RPMI8226 (cell line): ENCODE results near the gene VCL.
"Not testable (repeated sequence)": the region's sequence is repeated elsewhere in the genome, so short reads cannot be mapped to it uniquely, and the experiment has no call there.

ENCODE experiments used
- DNase-seq: peaks from one replicate; pipeline ENCODE4 v3.0.0-alpha.2; 2015

The VCL gene

GRCh38 chr10:73997787-73998622 is at the start of gene VCL:
Gene VCL (plus strand): TSS chr10:73998116. CDS start chr10:73998208, 92 bp downstream.
- peak; percentile 92 for DNase-seq

GRCh38 chr10:73948947-73949633 is 48.8 kb upstream of the VCL start:
- no peak for DNase-seq

DNA sequence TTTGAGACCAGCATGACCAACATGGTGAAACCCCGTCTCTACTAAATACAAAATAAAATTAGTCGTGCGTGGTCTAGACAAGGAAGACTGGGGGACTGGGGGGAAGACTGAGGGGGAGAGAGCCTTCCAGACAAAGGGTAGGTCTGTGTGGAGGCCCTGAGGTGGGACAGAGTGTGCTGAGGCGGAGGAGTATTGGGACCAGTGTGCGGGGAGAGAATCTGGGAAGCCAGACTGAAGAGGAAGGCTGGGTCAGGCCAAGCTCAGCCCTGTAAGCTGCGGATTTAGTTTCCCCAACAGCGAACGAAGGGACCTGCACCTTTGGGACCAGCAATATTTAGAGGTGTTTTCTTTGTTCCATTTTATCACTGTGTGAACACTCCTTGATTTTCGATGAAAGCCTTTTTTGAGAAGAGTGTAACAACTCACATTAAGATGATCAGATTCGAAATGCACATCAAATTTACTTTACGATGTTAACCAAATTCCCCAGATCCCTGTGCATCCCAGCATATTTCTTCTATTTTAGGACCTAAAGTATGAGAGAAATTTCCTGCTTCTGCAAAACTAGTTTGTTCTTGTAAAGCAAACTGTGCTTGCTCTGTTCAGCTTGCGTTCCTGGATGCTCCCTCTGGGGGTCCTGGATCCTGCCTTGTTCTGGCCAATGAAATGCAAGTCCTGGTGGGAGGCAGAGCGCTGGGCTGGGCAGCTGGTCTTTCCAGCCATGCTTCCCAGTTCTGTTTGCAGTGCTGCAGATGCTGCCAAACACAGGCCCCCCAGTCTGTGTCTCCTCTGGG is 47.6 kb upstream of the VCL start:
- no peak for DNase-seq

- DNase-seq = no peak
Measured at GRCh38 chr10:73953665-73954064, 44.3 kb upstream of the VCL start.

DNA sequence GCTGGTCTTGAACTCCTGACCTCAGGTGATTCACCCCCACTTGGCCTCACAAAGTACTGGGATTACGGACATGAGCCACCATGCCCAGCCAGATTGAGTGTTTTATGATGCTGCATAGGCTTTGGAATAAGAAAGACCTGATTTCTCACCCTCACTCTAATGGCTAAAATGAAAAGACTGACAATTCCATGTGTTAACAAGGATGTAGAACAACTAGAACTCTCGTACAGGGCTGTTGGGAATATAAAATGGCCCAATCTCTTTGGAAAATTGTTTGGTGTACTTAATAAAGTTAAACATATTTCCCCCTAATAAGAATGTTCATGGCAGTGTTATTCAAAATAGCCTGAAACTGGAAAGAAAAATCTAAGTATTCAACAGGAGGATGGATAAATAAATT is 43.2 kb upstream of the VCL start:
- DNase-seq = no peak

- no peak for DNase-seq
Measured at GRCh38 chr10:73955719-73956118, 42.2 kb upstream of the VCL start.

- peak; percentile 61 for DNase-seq
Measured at GRCh38 chr10:73956476-73957359, 41.2 kb upstream of the VCL start.

GRCh38 chr10:73959484-73960243 is 38.3 kb upstream of the VCL start:
- DNase-seq = no peak

GRCh38 chr10:73962386-73962785 is 35.5 kb upstream of the VCL start:
- no peak for DNase-seq

DNA sequence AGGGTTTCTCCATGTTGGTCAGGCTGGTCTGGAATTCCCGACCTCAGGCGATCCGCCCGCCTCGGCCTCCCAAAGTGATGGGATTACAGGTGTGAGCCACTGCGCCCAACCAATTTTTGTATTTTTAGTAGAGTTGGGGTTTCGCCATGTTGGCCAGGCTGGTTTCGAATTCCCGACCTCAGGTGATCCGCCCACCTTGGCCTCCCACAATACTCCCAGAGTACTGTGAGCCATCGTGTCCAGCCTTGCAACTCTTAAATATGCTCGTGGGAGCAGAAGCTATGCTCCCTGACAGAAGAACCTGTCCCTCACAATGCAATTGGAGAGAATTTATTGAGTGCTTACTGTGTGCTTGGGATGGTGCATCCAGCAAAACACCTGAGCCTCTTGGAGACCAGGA is 34.4 kb upstream of the VCL start:
- DNase-seq = not testable (repeated sequence)

DNA sequence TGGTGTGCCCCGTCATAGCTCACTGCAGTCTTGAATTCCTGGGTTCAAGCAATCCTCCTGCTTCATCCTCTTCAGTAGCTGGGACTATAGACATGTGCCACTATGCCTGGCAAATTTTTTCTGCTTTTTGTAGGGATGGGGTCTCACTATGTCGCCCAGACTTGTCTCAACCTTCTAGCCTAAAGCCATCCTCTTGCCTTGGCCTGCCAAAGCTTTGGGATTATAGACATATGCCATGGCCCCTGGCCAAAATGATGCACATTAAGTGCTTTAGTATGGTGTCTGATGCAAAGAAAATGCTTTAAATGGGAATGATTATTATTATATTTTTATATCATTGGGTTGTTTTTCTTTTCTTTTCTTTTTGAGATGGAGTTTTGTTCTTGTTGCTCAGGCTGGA is 33.2 kb upstream of the VCL start:
- no peak for DNase-seq

GRCh38 chr10:73965267-73965889 is 32.5 kb upstream of the VCL start:
- DNase-seq = not testable (repeated sequence)

DNA sequence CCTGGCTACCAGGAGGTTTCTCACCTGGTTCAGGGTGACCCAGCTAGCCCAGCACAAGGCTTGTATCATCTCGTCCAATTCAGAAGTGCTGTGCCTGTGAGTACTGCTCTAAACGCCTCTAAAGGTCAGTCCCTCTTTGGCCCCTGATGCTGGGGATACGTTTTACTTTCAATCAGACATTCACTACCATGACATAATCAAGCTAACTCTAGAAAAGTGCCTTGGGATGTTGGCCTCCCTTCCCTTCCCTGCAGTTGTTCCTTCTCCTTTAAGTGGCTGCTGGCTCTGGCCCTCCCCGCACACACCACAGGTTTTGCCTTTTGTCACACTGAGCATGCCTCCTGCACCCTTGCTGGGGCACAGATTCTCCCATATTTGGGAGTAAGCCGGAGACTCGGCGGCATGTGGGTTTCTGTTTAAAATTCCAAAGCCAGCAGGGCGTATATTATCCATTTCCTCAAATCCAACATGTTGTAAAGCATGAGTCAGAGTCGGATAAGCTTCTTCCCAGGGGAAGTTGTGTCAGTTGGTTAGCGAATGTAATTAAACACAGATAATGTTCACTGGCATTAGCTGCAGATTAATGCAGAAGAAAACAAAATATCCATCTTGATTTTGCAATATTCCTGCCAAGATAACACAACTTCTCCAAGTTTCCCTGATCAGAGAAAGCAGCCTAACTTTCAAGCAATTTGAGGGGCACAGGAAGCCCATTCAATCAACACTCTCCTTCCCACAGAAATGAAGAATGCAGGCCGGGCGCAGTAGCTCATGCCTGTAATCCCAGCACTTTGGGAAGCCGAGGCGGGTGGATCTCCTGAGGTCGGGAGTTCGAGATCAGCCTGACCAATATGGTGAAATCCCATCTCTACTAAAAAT is 31.8 kb upstream of the VCL start:
- no peak for DNase-seq

- DNase-seq = no peak
Measured at GRCh38 chr10:73967022-73967429, 30.9 kb upstream of the VCL start.

DNA sequence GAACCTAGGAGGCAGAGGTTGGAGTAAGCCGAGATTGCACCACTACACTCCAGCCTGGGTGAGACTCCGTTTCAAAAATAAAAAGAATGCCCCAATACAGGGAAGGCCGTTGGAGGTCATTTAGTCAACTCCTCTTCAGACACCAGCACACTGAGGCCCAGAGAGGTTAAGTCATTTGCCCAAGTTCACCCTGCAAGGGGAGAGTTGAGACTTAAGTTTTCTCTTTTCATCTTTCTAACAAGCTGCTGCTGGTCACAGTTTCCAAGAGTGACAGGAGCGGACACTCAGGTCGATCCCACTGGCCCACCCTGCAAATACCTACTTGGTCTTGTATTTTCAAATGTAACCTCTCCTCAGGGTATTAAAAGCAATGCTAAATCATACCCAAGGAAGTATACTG is 30.4 kb upstream of the VCL start:
- no peak for DNase-seq

DNA sequence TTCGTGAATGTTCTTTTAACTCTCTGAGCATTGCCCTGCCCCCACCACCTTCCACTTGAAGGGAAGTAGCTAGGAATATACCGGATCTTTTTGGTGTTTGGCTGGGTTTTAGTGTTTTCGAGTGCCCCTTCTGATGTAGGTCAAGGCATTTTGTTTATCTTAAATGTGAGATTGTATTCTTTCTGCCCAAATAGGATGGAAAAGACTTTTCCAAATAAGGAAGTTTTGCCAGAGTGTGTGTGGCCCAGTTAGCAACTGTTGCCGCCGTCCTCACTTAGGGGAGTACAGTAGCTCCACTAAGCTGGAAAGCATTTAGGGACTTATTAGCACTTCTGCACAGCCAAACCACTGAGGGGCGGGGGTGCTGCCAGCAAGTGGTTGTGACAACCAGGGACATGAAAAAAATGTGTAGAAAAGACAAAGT is 29.8 kb upstream of the VCL start:
- no peak for DNase-seq

GRCh38 chr10:73969224-73969841 is 28.6 kb upstream of the VCL start:
- peak; percentile 8 for DNase-seq

DNA sequence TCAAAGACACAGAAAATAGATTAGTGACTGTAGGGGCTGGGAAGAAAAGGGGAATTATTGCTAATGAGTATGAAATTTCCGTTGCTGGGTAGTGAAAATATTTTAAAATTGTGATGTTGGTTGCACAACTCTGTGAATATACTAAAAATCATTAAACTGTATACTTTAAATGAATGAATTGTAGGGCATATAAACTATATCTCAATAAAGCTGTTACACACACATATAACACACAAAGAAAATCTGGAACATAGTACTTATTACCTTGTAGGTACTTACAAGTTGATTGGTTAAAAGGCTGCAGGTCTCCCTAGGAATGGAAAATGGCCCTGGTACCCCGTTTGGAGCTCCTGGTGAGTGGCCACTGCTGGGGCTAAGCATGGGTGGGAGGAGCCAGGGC is 27.1 kb upstream of the VCL start:
- DNase-seq = no peak

GRCh38 chr10:73971636-73972354 is 26.1 kb upstream of the VCL start:
- no peak for DNase-seq
